Measurements from ENCODE around the gene FGD6.

GRCh38 chr12:95229636-95230035 lies 12.4 kb upstream of the FGD6 start:
- TF ChIP-seq CTCF (IDR thresholded peaks at IDR 0.05; ENCODE audit: insufficient read depth, low read length, poor library complexity, severe bottlenecking) = no peak
- TF ChIP-seq EZH2phosphoT487 (conservative IDR thresholded peaks at IDR 0.05; ENCODE audit: low read length) = no peak

All from SU-DHL-6 (cell line).